Hepatocyte (in vitro differentiated cells): ENCODE results near the gene OMA1. TPM values are rescaled to one million over a fixed set of nuclear protein-coding genes. Genes with fewer than 3 reads are reported as not detected.

Source experiments
- DNase-seq: peaks from one replicate; pipeline ENCODE4 v3.0.0-alpha.2; 2016; ENCODE audit warnings: low spot score
- H2AFZ ChIP-seq: fragments of 200-600 bp; sonication (generic); 2 replicates; pipeline ENCODE4 v1.6.0; 2016; ENCODE audit warnings: antibody characterized with exemption, mild to moderate bottlenecking
- H3K27ac ChIP-seq: fragments of 200-600 bp; sonication (generic); 2 replicates; pipeline ENCODE4 v1.5.1; 2016; ENCODE audit warnings: mild to moderate bottlenecking
- H3K27me3 ChIP-seq: fragments of 200-600 bp; sonication (generic); 2 replicates; pipeline ENCODE4 v1.6.1; 2016
- H3K36me3 ChIP-seq: fragments of 200-600 bp; sonication (generic); replicated peaks from 2 replicates; pipeline ENCODE4 v1.5.1; 2016; ENCODE audit warnings: low read depth; ENCODE audit not compliant: insufficient read depth
- H3K4me1 ChIP-seq: fragments of 200-600 bp; sonication (generic); 2 replicates; pipeline ENCODE4 v1.5.1; 2016; ENCODE audit warnings: mild to moderate bottlenecking, moderate library complexity; ENCODE audit not compliant: insufficient read depth
- H3K4me2 ChIP-seq: fragments of 200-600 bp; sonication (generic); 2 replicates; pipeline ENCODE4 v1.6.0; 2016
- H3K4me3 ChIP-seq: fragments of 200-600 bp; sonication (generic); 2 replicates; pipeline ENCODE4 v1.5.1; 2016; ENCODE audit warnings: mild to moderate bottlenecking
- H3K79me2 ChIP-seq: fragments of 200-600 bp; sonication (generic); 2 replicates; pipeline ENCODE4 v1.6.0; 2017; ENCODE audit warnings: mild to moderate bottlenecking
- H3K9me2 ChIP-seq: fragments of 200-600 bp; sonication (generic); replicated peaks from 2 replicates; pipeline ENCODE4 v1.6.0; 2017; ENCODE audit warnings: mild to moderate bottlenecking; ENCODE audit not compliant: insufficient read depth
- H3K9me3 ChIP-seq: fragments of 200-600 bp; sonication (generic); 2 replicates; pipeline ENCODE4 v1.5.1; 2016; ENCODE audit warnings: low read depth, mild to moderate bottlenecking
- H4K20me1 ChIP-seq: fragments of 200-600 bp; sonication (generic); 2 replicates; pipeline ENCODE4 v1.6.0; 2016; ENCODE audit warnings: mild to moderate bottlenecking; ENCODE audit not compliant: insufficient read depth, poor library complexity, severe bottlenecking
- CTCF ChIP-seq: fragments of 200-600 bp; sonication (generic); IDR thresholded peaks from 2 replicates; pipeline ENCODE4 v1.5.1; 2016; ENCODE audit warnings: antibody characterized with exemption, mild to moderate bottlenecking; ENCODE audit not compliant: poor library complexity
- EZH2 ChIP-seq: fragments of 200-600 bp; sonication (generic); IDR thresholded peaks from 2 replicates; pipeline ENCODE4 v1.6.1; 2016; ENCODE audit warnings: antibody characterized with exemption, mild to moderate bottlenecking, borderline replicate concordance
- EZH2phosphoT487 ChIP-seq: fragments of 200-600 bp; sonication (generic); IDR thresholded peaks from one replicate; pipeline ENCODE4 v1.6.1; 2018; ENCODE audit warnings: antibody characterized with exemption, mild to moderate bottlenecking, low read depth, moderate library complexity; ENCODE audit not compliant: unreplicated experiment, severe bottlenecking
- WGBS: methylation state at CpG from one replicate; pipeline ENCODE4 v1.1.6; 2016; ENCODE audit warnings: low lambda C conversion rate; ENCODE audit errors: missing lambda C conversion rate; 5-methylcytosine and 5-hydroxymethylcytosine counted together
- polyA plus RNA-seq: library from polyadenylated mRNA; unstranded; fragments of >200 nt; fragmentation: Nextera tagmentation; extraction: Ambion mirVana; gene quantifications from 2 replicates; pipeline ENCODE4 v1.2.1, GENCODE V29; 2016
- total RNA-seq: library from RNA; depleted of rRNA; stranded (reverse); fragments of >200 nt; gene quantifications from 2 replicates; pipeline ENCODE4 v1.2.3, GENCODE V29; 2014

The OMA1 gene
- total and polyA plus RNA-seq, 2 experiments from 2014 or later: 19.7 to 36.0 TPM

GRCh38 chr1:58586271-58586670 lies 39.7 kb upstream of the OMA1 start:
- WGBS: 71% methylated on average over 4 of the region's 4 CpGs
- no peaks in the 10 kb centered on the region for H3K9me2 ChIP-seq

GRCh38 chr1:58585581-58586151 lies 39.1 kb upstream of the OMA1 start:
- H3K27ac ChIP-seq: peak overlapping the region; percentile 52
- TF ChIP-seq EZH2 (no peak), EZH2phosphoT487 (no peak), CTCF (no peak)
- peaks cover 8% of the 10 kb centered on the region for H3K4me1 ChIP-seq
- no peak overlapping the region for H2AFZ ChIP-seq
- DNase-seq: no peak
- H3K4me2 ChIP-seq: no peak overlapping the region
- no peaks in the 10 kb centered on the region for H3K9me3 ChIP-seq
- H4K20me1 ChIP-seq: no peaks in the 10 kb centered on the region
- WGBS: 42% methylated on average over 3 of the region's 3 CpGs
- no peaks in the 10 kb centered on the region for H3K79me2 ChIP-seq
- no peaks in the 10 kb centered on the region for H3K27me3 ChIP-seq
- no peak overlapping the region for H3K4me3 ChIP-seq
- H3K36me3 ChIP-seq: no peaks in the 10 kb centered on the region
- H3K9me2 ChIP-seq: no peaks in the 10 kb centered on the region

More at GRCh38 chr1:58586271-58586670, 39.7 kb upstream of the OMA1 start:
- Histone ChIP-seq H3K27ac (no peak overlapping the region), H3K79me2 (no peaks in the 10 kb centered on the region), H3K36me3 (no peaks in the 10 kb centered on the region), H2AFZ (no peak overlapping the region), H4K20me1 (no peaks in the 10 kb centered on the region), H3K4me2 (no peak overlapping the region), H3K4me1 (peaks cover 8% of the 10 kb centered on the region), H3K4me3 (no peak overlapping the region), H3K9me3 (no peaks in the 10 kb centered on the region), H3K27me3 (no peaks in the 10 kb centered on the region)
- no peak for TF ChIP-seq EZH2phosphoT487
- no peak for TF ChIP-seq EZH2
- no peak for TF ChIP-seq CTCF
- no peak for DNase-seq

- H3K9me2 ChIP-seq: no peaks in the 10 kb centered on the region
These were observed 38.6 kb upstream of the OMA1 start for GRCh38 chr1:58585166-58585565.

More at GRCh38 chr1:58585166-58585565, 38.6 kb upstream of the OMA1 start:
- no peaks in the 10 kb centered on the region for H3K36me3 ChIP-seq
- no peaks in the 10 kb centered on the region for H3K27me3 ChIP-seq
- H3K9me3 ChIP-seq: no peaks in the 10 kb centered on the region
- H3K27ac ChIP-seq: peak overlapping the region; percentile 52
- DNase-seq: no peak
- 58% methylated on average over 2 of the region's 2 CpGs for WGBS
- H4K20me1 ChIP-seq: no peaks in the 10 kb centered on the region
- no peaks in the 10 kb centered on the region for H3K79me2 ChIP-seq
- no peak overlapping the region for H3K4me3 ChIP-seq
- H2AFZ ChIP-seq: no peak overlapping the region
- peaks cover 8% of the 10 kb centered on the region for H3K4me1 ChIP-seq
- no peak overlapping the region for H3K4me2 ChIP-seq
- TF ChIP-seq CTCF (no peak), EZH2 (no peak), EZH2phosphoT487 (no peak)
